Endothelial cell of umbilical vein (primary cell): ENCODE data around the gene IRX3. TPM values are rescaled to one million over a fixed set of nuclear protein-coding genes. Genes with fewer than 3 reads are reported as not detected.

ENCODE experiments used
- BruUV-seq: library from RNA; stranded (reverse); fragments of 400-500 nt; replicated peaks from 2 replicates; lab custom pipeline; 2021; lab: Mats Ljungman, UMichigan
- CTCF ChIA-PET: fragments of 300-600, 350-600 bp; sonication (Branson Sonifier 250); formaldehyde crosslinking; loops from one replicate; lab custom pipeline; 2021; ENCODE audit warnings: antibody characterized with exemption, inconsistent platforms; lab: Charles Lee
- POLR2A ChIA-PET: fragments of 300-600, 350-600 bp; sonication (Branson Sonifier 250); formaldehyde crosslinking; loops from one replicate; lab custom pipeline; 2021; ENCODE audit warnings: antibody characterized with exemption, inconsistent platforms; lab: Charles Lee
- DNase-seq: peaks from one replicate; pipeline ENCODE4 v3.0.0-alpha.2; 2011; ENCODE audit warnings: low read depth, low spot score
- FAIRE-seq: peaks from 2 replicates; lab custom pipeline; 2011; peaks lifted over from hg19 to GRCh38; lab: Jason Lieb, UNC
- H2AFZ ChIP-seq: 2 replicates; pipeline ENCODE4 v1.6.0; 2012; ENCODE audit warnings: low read depth, low read length, control low read depth, inconsistent platforms
- H3K27ac ChIP-seq: 2 replicates; pipeline ENCODE4 v1.5.1; 2011; ENCODE audit warnings: low read depth, mild to moderate bottlenecking, control low read depth, low read length, moderate library complexity; ENCODE audit not compliant: insufficient read depth
- H3K27me3 ChIP-seq, 2 experiments: 2 replicates each; pipeline versions ENCODE4 v1.6.0 to v1.6.1; 2011; ENCODE audit warnings: low read length in 2 of 2, mixed read lengths in 1 of 2; ENCODE audit not compliant: control insufficient read depth in 2 of 2, insufficient read depth in 2 of 2
- H3K36me3 ChIP-seq, 2 experiments: 2 replicates in 1 of 2; 3 replicates in 1 of 2; pipeline ENCODE4 v1.5.1; 2011; ENCODE audit warnings: low read length in 2 of 2, mild to moderate bottlenecking in 1 of 2, moderate library complexity in 1 of 2; ENCODE audit not compliant: control insufficient read depth in 2 of 2, insufficient read depth in 2 of 2; ENCODE audit errors: extremely low read depth in 1 of 2
- H3K4me1 ChIP-seq: 3 replicates; pipeline ENCODE4 v1.5.1; 2011; ENCODE audit warnings: mild to moderate bottlenecking, low read length; ENCODE audit not compliant: control insufficient read depth, insufficient read depth; ENCODE audit errors: extremely low read depth
- H3K4me2 ChIP-seq: 2 replicates; pipeline ENCODE4 v1.6.1; 2011; ENCODE audit warnings: low read length, control low read depth, mixed read lengths; ENCODE audit not compliant: insufficient read depth
- H3K4me3 ChIP-seq, 3 experiments: fragments of 200-600 bp in 1 of 3; sonication (generic), shearing (Covaris generic) in 1 of 3; replicated peaks in 1 of 3; 2 replicates each; pipeline ENCODE4 v1.5.1; 2011 to 2016; ENCODE audit warnings: control low read depth in 3 of 3, low read length in 3 of 3, mild to moderate bottlenecking in 2 of 3, inconsistent platforms in 1 of 3, low read depth in 1 of 3, moderate library complexity in 1 of 3; ENCODE audit not compliant: insufficient read depth in 1 of 3
- H3K79me2 ChIP-seq: 2 replicates; pipeline ENCODE4 v1.6.0; 2012; ENCODE audit warnings: low read length, inconsistent platforms; ENCODE audit not compliant: control insufficient read depth, insufficient read depth
- H3K9ac ChIP-seq: replicated peaks from 2 replicates; pipeline ENCODE3; 2011; ENCODE audit warnings: low read length, control low read depth; ENCODE audit not compliant: insufficient read depth; ENCODE audit errors: extremely low read depth
- H3K9me1 ChIP-seq: replicated peaks from 3 replicates; pipeline ENCODE4 v1.6.0; 2011; ENCODE audit warnings: mild to moderate bottlenecking, low read length; ENCODE audit not compliant: control insufficient read depth, insufficient read depth; ENCODE audit errors: extremely low read depth
- H3K9me3 ChIP-seq: replicated peaks from 2 replicates; pipeline ENCODE4 v1.5.1; 2012; ENCODE audit warnings: low read length, inconsistent platforms; ENCODE audit not compliant: control insufficient read depth, insufficient read depth
- H4K20me1 ChIP-seq: replicated peaks from 2 replicates; pipeline ENCODE3; 2011; ENCODE audit warnings: mild to moderate bottlenecking, low read length; ENCODE audit not compliant: control insufficient read depth, insufficient read depth; ENCODE audit errors: extremely low read depth
- EZH2 ChIP-seq: IDR thresholded peaks from 2 replicates; pipeline ENCODE4 v1.6.1; 2012; ENCODE audit warnings: borderline replicate concordance, low read depth, mild to moderate bottlenecking, moderate library complexity, low read length, inconsistent platforms; ENCODE audit not compliant: severe bottlenecking
- FOS ChIP-seq: IDR thresholded peaks from 2 replicates; pipeline ENCODE4 v1.6.1; 2011; ENCODE audit warnings: mild to moderate bottlenecking, low read length, moderate library complexity, borderline replicate concordance; ENCODE audit not compliant: insufficient read depth
- GATA2 ChIP-seq: IDR thresholded peaks from 2 replicates; pipeline ENCODE4 v1.7.0; 2011; ENCODE audit warnings: low read depth, mild to moderate bottlenecking, moderate library complexity, mixed read lengths, low read length; ENCODE audit not compliant: insufficient read length, insufficient read depth
- JUN ChIP-seq: IDR thresholded peaks from 2 replicates; pipeline ENCODE4 v1.6.1; 2011; ENCODE audit warnings: borderline replicate concordance, low read depth; ENCODE audit not compliant: insufficient read length, insufficient read depth
- MYC ChIP-seq: IDR thresholded peaks from one replicate; pipeline ENCODE4 v1.6.1; 2011; ENCODE audit warnings: mild to moderate bottlenecking, low read depth, low read length
- POLR2A ChIP-seq: IDR thresholded peaks from 2 replicates; pipeline ENCODE4 v1.6.1; 2012; ENCODE audit warnings: low read depth, mild to moderate bottlenecking, control low read depth, low read length
- POLR2AphosphoS5 ChIP-seq: IDR thresholded peaks from 2 replicates; pipeline ENCODE4 v1.6.1; 2012; ENCODE audit warnings: low read depth, mild to moderate bottlenecking, control low read depth, low read length, moderate library complexity; ENCODE audit not compliant: insufficient read depth
- dilution Hi-C: fragments of 300-500 bp; cut with MboI; formaldehyde crosslinking; loops from one replicate; pipeline ENCODE4 v1.15.0; 2019; ENCODE audit warnings: low sequenced_read_pairs; ENCODE audit not compliant: extremely low pct_ligation_motif_present
- intact Hi-C: fragments of 100-400 bp; cut with micrococcal nuclease; formaldehyde crosslinking; loops from one replicate; pipeline ENCODE4 v1.10.0; 2022
- polyA plus RNA-seq, 4 experiments: library from polyadenylated mRNA; depleted of rRNA in 3 of 4; stranded (reverse) in 3 of 4; unstranded in 1 of 4; fragments of >200 nt; gene quantifications; 2 replicates each; pipeline versions ENCODE4 v1.2.1 to v1.2.3, GENCODE V29; 2011 to 2012; ENCODE audit warnings: missing spikeins in 1 of 4
- total RNA-seq: library from RNA; stranded (reverse); gene quantifications from 2 replicates; pipeline ENCODE4 v1.2.3, GENCODE V29; 2021
- TF ChIP-seq, protein P1 (sequence below), 2 donors: IDR thresholded peaks; 1 replicate in 1 of 2; 2 replicates in 1 of 2; pipeline ENCODE4 v1.5.1; 2011; ENCODE audit warnings: low read length in 2 of 2, mild to moderate bottlenecking in 2 of 2, moderate library complexity in 2 of 2, control low read depth in 1 of 2, inconsistent platforms in 1 of 2, low read depth in 1 of 2; ENCODE audit not compliant: insufficient read depth in 1 of 2; ENCODE audit errors: extremely low read depth in 1 of 2
- TF ChIP-seq, protein P2 (sequence below): IDR thresholded peaks from 2 replicates; pipeline ENCODE4 v1.6.1; 2011; ENCODE audit not compliant: insufficient read depth, insufficient read length

The IRX3 gene
- total and polyA plus RNA-seq, 2 donors (not counting 3 experiments of a cell fraction or from before 2014, with no cell fraction given): not detected

DNA sequence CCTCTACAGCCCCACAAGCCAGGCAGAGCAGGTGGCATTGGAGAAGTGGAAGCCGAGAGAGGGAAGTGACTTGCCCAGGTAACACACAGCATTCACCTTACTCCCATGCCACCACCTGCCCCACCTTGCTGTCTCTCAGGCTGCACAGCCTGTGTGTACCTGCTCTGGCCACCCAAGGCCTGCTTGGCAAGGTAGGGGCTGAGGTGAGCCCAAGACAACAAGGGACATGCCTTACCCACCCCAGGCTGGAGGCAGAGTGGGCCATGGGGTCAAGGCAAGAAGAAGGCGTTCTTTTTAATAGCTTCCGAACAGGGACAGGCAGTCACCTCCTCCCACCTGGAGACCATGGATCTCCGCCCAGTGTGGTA is 40.1 kb downstream of the IRX3 start:
- POLR2A ChIA-PET: no interaction called here
- no TSS peak for BruUV-seq
- CTCF ChIA-PET: no interaction called here

More for the DNA sequence above, 40.1 kb downstream of the IRX3 start:
- H4K20me1 ChIP-seq: no peaks in the 10 kb centered on the region
- dilution Hi-C loops (no loop called here), intact Hi-C loops (no loop called here)
- no peaks in the 10 kb centered on the region for H3K9me1 ChIP-seq
- no peak overlapping the region for H3K9ac ChIP-seq
- no peak for TF ChIP-seq EZH2
- TF ChIP-seq JUN: no peak
- no peak for TF ChIP-seq POLR2AphosphoS5
- no peak for TF ChIP-seq FOS
- TF ChIP-seq GATA2: no peak
- TF ChIP-seq, protein P1, sequence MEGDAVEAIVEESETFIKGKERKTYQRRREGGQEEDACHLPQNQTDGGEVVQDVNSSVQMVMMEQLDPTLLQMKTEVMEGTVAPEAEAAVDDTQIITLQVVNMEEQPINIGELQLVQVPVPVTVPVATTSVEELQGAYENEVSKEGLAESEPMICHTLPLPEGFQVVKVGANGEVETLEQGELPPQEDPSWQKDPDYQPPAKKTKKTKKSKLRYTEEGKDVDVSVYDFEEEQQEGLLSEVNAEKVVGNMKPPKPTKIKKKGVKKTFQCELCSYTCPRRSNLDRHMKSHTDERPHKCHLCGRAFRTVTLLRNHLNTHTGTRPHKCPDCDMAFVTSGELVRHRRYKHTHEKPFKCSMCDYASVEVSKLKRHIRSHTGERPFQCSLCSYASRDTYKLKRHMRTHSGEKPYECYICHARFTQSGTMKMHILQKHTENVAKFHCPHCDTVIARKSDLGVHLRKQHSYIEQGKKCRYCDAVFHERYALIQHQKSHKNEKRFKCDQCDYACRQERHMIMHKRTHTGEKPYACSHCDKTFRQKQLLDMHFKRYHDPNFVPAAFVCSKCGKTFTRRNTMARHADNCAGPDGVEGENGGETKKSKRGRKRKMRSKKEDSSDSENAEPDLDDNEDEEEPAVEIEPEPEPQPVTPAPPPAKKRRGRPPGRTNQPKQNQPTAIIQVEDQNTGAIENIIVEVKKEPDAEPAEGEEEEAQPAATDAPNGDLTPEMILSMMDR (IDR thresholded peaks at IDR 0.05; ENCODE audit: extremely low read depth in 1 of 2, insufficient read depth in 1 of 2, low read depth in 1 of 2, low read length in 2 of 2): no peak
- TF ChIP-seq POLR2A: no peak
- TF ChIP-seq MYC: no peak
- TF ChIP-seq, protein P2, sequence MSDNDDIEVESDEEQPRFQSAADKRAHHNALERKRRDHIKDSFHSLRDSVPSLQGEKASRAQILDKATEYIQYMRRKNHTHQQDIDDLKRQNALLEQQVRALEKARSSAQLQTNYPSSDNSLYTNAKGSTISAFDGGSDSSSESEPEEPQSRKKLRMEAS: no peak
- DNase-seq (no peak), FAIRE-seq (no peak)
- H3K4me1 ChIP-seq: no peaks in the 10 kb centered on the region
- no peaks in the 10 kb centered on the region for H3K9me3 ChIP-seq
- no peaks in the 10 kb centered on the region for H3K79me2 ChIP-seq
- no peak overlapping the region for H3K4me2 ChIP-seq
- H2AFZ ChIP-seq: no peak overlapping the region
- H3K36me3 ChIP-seq: no peaks in the 10 kb centered on the region
- H3K4me3 ChIP-seq: no peak overlapping the region
- no peak overlapping the region for H3K27ac ChIP-seq
- no peaks in the 10 kb centered on the region for H3K27me3 ChIP-seq
